Parathyroid adenoma (tissue), 2 donors: ENCODE results near the gene HOXA4.
A peak's percentile ranks its signal among the peaks of the same experiment; 100 is the strongest.

Experiments
- H2AFZ ChIP-seq: fragments of 300-600 bp; sonication (generic); one replicate; pipeline ENCODE4 v1.7.0; 2017; ENCODE audit warnings: antibody characterized with exemption, mild to moderate bottlenecking
- H3K27ac ChIP-seq: fragments of 300-600 bp; sonication (generic); one replicate; pipeline ENCODE4 v1.7.0; 2017
- H3K27me3 ChIP-seq: fragments of 300-600 bp; sonication (generic); one replicate; pipeline ENCODE4 v1.7.0; 2017; ENCODE audit warnings: low read length; ENCODE audit not compliant: control insufficient read depth, insufficient read depth
- H3K36me3 ChIP-seq: fragments of 300-600 bp; sonication (generic); one replicate; pipeline ENCODE4 v1.7.0; 2017; ENCODE audit warnings: low read length; ENCODE audit not compliant: control insufficient read depth, insufficient read depth
- H3K4me1 ChIP-seq: fragments of 300-600 bp; sonication (generic); one replicate; pipeline ENCODE4 v1.7.0; 2017; ENCODE audit warnings: control low read depth
- H3K4me2 ChIP-seq: fragments of 300-600 bp; sonication (generic); one replicate; pipeline ENCODE4 v1.7.0; 2017; ENCODE audit warnings: low read length
- H3K4me3 ChIP-seq: fragments of 300-600 bp; sonication (generic); one replicate; pipeline ENCODE4 v1.7.0; 2017; ENCODE audit warnings: low read depth, low read length
- H3K79me2 ChIP-seq: fragments of 300-600 bp; sonication (generic); one replicate; pipeline ENCODE4 v1.7.0; 2017; ENCODE audit warnings: control low read depth
- H3K9ac ChIP-seq: fragments of 300-600 bp; sonication (generic); one replicate; pipeline ENCODE4 v1.7.0; 2017; ENCODE audit warnings: mild to moderate bottlenecking
- H3K9me3 ChIP-seq: fragments of 300-600 bp; sonication (generic); one replicate; pipeline ENCODE4 v1.7.0; 2017; ENCODE audit warnings: low read length; ENCODE audit not compliant: control insufficient read depth
- TF ChIP-seq, protein P1 (sequence below): fragments of 300-600 bp; sonication (generic); IDR thresholded peaks from one replicate; pipeline ENCODE4 v1.7.0; 2017; ENCODE audit warnings: antibody characterized with exemption, mild to moderate bottlenecking
- donor health status: primary hyperparathyroidism.

Gene HOXA4

DNA sequence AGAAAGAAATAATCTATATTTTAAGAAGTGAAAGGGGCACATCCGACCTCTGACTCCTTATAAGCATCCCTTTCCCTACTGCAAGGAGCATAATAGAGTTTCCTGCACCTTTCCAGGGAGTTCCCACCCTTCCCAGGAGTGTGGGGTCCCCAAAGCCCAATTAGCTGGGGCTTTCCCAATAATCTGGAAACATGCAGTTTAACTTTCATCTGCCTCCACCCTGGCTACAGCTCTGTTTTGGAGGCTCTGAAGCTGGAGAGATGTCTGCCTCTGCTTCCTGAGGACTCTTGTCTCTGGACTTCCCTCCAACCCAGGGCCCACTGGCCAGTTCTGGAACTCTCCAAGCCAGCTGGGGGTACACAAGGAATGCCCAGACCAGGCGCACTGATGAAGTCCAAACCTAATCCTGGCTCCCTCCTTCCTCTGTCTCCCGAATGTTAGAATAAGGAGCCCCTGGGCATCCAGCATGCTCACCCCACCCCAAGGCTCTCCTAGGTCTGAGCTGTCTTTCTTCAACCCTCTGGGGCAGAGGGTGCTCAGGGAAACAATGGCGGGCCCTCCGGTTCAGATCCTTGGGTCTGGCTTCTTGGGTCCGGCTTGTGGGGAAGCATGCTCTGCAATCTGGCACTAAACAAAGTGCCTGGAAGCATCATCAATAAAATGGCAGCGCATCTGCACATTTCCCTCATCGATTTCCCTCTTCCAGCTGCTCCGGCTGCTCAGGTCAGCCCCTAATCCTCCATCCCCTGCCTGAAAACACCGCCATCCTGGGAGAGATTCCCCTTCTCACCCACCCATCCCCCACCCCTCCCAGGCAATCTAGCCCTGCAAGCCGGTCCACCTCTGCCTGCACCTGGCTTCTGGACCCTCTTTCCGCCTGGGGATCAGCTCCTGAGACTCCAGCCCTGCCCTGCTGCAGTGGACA lies 13.3 kb downstream of the HOXA4 start:
- Histone ChIP-seq H3K4me3 (peak overlapping the region; percentile 75), H3K27me3 (no peaks in the 10 kb centered on the region), H3K79me2 (no peaks in the 10 kb centered on the region), H3K4me1 (no peaks in the 10 kb centered on the region), H3K4me2 (peak overlapping the region; percentile 72), H3K27ac (no peak overlapping the region), H3K9ac (no peak overlapping the region), H2AFZ (no peak overlapping the region), H3K36me3 (no peaks in the 10 kb centered on the region), H3K9me3 (no peaks in the 10 kb centered on the region)
- TF ChIP-seq, protein P1, sequence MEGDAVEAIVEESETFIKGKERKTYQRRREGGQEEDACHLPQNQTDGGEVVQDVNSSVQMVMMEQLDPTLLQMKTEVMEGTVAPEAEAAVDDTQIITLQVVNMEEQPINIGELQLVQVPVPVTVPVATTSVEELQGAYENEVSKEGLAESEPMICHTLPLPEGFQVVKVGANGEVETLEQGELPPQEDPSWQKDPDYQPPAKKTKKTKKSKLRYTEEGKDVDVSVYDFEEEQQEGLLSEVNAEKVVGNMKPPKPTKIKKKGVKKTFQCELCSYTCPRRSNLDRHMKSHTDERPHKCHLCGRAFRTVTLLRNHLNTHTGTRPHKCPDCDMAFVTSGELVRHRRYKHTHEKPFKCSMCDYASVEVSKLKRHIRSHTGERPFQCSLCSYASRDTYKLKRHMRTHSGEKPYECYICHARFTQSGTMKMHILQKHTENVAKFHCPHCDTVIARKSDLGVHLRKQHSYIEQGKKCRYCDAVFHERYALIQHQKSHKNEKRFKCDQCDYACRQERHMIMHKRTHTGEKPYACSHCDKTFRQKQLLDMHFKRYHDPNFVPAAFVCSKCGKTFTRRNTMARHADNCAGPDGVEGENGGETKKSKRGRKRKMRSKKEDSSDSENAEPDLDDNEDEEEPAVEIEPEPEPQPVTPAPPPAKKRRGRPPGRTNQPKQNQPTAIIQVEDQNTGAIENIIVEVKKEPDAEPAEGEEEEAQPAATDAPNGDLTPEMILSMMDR: no peak

DNA sequence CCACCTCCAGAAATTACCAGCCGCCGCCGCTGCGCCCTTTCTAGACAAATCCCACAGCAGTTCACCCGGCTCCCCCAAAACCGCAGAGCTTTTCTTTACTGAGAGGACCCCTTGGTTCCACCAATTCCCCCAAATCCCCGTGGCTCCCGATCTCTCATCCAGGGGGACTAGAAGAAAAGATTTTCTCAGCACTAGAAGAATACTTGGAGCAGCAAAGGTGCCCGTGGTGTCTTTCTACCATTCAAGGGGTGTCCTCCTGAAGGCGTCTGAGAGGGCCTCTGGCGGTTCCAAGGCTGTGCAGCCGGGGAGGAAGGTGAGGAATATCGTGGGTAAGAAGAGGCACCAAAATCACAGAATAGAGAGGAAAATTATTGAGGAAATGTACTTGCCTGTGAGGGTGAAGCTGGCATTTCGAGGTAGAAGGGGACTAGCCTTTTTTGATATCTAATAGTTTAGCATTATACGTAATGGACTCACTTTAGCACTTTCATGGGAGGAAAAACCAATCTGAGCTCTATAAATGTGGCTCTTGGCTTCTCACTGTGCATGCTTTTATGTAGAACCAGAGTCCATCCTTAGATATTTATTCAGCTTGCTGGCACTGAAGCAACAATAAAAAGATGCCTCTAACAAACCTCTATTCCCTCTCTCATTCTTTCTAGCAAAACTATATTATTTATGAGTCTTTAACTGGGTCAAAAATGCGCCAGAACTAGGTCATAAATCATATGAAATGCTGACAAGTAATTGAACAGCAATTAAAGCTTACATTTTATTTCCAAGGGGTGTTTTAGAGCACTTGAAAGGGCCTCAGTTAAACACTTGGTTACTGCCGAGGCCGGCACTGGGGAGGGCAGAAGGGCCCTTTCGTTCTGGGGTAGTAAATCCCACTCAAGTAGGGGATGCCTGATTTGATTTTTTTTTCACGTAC lies 14.3 kb downstream of the HOXA4 start:
- H3K9me3 ChIP-seq: no peaks in the 10 kb centered on the region
- H3K27ac ChIP-seq: peak overlapping the region; percentile 9
- TF ChIP-seq, protein P1: no peak
- H3K4me3 ChIP-seq: peak overlapping the region; percentile 75
- H3K4me1 ChIP-seq: no peaks in the 10 kb centered on the region
- H3K79me2 ChIP-seq: no peaks in the 10 kb centered on the region
- no peak overlapping the region for H3K9ac ChIP-seq
- H2AFZ ChIP-seq: no peak overlapping the region
- H3K27me3 ChIP-seq: no peaks in the 10 kb centered on the region
- H3K36me3 ChIP-seq: no peaks in the 10 kb centered on the region
- peak overlapping the region; percentile 72 for H3K4me2 ChIP-seq

DNA sequence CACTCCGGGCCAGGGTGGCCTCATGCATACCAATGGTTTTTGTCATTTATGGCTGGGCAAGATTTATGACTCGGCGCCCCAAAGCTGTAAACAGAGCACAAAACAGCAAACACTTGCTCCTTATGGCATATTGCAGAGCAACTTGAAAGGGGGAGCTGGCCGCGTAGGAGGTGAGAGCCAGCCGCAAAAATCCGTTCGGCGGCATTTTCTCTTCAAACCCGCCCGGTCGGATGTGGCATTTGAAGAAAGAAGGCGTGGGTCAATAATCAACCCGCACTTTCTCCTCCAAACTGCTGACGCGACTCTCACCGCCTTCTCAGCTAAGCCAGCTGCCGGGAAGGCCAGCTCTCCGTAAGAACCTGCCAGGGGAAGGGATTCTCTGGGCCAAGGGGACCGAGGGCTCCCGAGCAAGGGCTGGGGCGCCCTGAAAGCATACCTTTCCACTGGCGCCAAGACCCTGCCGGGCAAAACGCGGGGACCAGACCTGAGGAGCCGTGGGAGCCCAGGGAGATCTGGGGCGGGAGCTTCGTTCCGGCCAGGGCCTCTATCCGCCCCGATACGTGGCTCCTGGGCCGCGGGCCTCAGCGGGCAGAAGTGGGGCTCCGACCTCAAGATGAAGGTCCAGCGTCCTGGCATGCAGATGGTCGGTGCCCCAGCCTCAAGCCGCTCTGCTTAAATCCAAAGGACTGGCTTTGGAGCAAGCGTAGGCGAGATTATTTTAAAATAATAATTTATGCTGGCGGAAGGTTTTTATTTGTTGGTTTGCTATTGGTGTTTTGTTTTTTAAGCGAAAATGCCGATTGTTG lies 15.1 kb downstream of the HOXA4 start:
- H2AFZ ChIP-seq: no peak overlapping the region
- no peaks in the 10 kb centered on the region for H3K9me3 ChIP-seq
- H3K27me3 ChIP-seq: no peaks in the 10 kb centered on the region
- H3K4me1 ChIP-seq: no peaks in the 10 kb centered on the region
- TF ChIP-seq, protein P1: no peak
- peak overlapping the region; percentile 75 for H3K4me3 ChIP-seq
- peak overlapping the region; percentile 72 for H3K4me2 ChIP-seq
- no peaks in the 10 kb centered on the region for H3K79me2 ChIP-seq
- H3K9ac ChIP-seq: no peak overlapping the region
- no peaks in the 10 kb centered on the region for H3K36me3 ChIP-seq
- H3K27ac ChIP-seq: peak overlapping the region; percentile 43

DNA sequence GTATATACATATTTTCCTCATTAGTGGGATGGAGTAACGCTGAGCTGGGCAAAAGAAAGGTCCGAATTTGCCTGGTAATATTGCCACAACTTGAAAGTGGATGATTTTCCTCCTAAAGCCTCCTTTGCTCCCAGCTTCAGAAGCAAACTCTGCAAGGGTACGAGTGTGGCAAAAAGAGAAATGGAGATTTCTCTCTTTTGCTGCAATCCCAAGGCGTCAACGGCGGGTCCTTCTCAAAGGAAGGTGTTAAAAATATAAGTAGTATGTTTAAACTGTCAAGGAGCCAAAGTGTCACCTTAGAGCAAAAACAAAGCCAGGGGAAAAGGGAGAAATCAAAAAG lies 15.7 kb downstream of the HOXA4 start:
- H3K27ac ChIP-seq: no peak overlapping the region
- TF ChIP-seq, protein P1: no peak
- H2AFZ ChIP-seq: no peak overlapping the region
- no peak overlapping the region for H3K9ac ChIP-seq
- H3K36me3 ChIP-seq: no peaks in the 10 kb centered on the region
- no peaks in the 10 kb centered on the region for H3K4me1 ChIP-seq
- no peaks in the 10 kb centered on the region for H3K27me3 ChIP-seq
- H3K4me2 ChIP-seq: peak overlapping the region; percentile 72
- H3K4me3 ChIP-seq: peak overlapping the region; percentile 75
- no peaks in the 10 kb centered on the region for H3K9me3 ChIP-seq
- H3K79me2 ChIP-seq: no peaks in the 10 kb centered on the region
